IMR-90 (cell line): ENCODE results near the gene TRPC6. TPM values are rescaled to one million over a fixed set of nuclear protein-coding genes. Genes with fewer than 3 reads are reported as not detected.

ENCODE experiments used
- ATAC-seq: fragments of 200-7000 bp; cut with Tn5 transposase; 2 replicates; pipeline ENCODE4 v1.9.1; 2020; ENCODE audit warnings: low read depth, mild to moderate bottlenecking, moderate library complexity
- BruUV-seq: library from RNA; stranded (reverse); fragments of 400-500 nt; replicated peaks from 2 replicates; lab custom pipeline; 2021; lab: Mats Ljungman, UMichigan
- CTCF ChIA-PET: fragments of 300-600 bp; formaldehyde crosslinking; extraction: SDS; loops from one replicate; lab custom pipeline; 2021; ENCODE audit warnings: antibody characterized with exemption; lab: Yijun Ruan, JAX
- POLR2A ChIA-PET: fragments of 300-600 bp; sonication (Branson Sonifier 250); formaldehyde crosslinking; loops from one replicate; lab custom pipeline; 2022; ENCODE audit warnings: antibody characterized with exemption; ENCODE audit not compliant: unreplicated experiment; lab: Charles Lee
- DNase-seq: peaks from one replicate; pipeline ENCODE4 v3.0.0; 2013
- H2AFZ ChIP-seq: replicated peaks from 2 replicates; pipeline ENCODE3; 2013; ENCODE audit warnings: low read length, mild to moderate bottlenecking; ENCODE audit not compliant: poor library complexity
- H2AK5ac ChIP-seq: 2 replicates; pipeline ENCODE4 v1.6.1; 2013; ENCODE audit warnings: low read depth, low read length, inconsistent platforms
- H2AK9ac ChIP-seq: replicated peaks from 2 replicates; pipeline ENCODE3; 2013; ENCODE audit warnings: mild to moderate bottlenecking, low read depth, low read length, moderate library complexity; ENCODE audit not compliant: poor library complexity
- H2BK120ac ChIP-seq: 2 replicates; pipeline ENCODE4 v1.6.1; 2013; ENCODE audit warnings: low read depth, low read length, inconsistent platforms
- H2BK15ac ChIP-seq: 3 replicates; pipeline ENCODE4 v1.6.1; 2013; ENCODE audit warnings: low read depth, low read length, inconsistent platforms
- H2BK20ac ChIP-seq: 2 replicates; pipeline ENCODE4 v1.6.1; 2013; ENCODE audit warnings: low read depth, mild to moderate bottlenecking, inconsistent platforms, low read length, moderate library complexity
- H2BK5ac ChIP-seq: 2 replicates; pipeline ENCODE4 v1.6.1; 2013; ENCODE audit warnings: mild to moderate bottlenecking, low read depth, low read length, inconsistent platforms; ENCODE audit not compliant: poor library complexity, severe bottlenecking
- H3K14ac ChIP-seq: replicated peaks from 2 replicates; pipeline ENCODE4 v1.6.1; 2013; ENCODE audit warnings: low read depth, low read length, inconsistent platforms
- H3K18ac ChIP-seq: 2 replicates; pipeline ENCODE4 v1.6.1; 2013; ENCODE audit warnings: low read depth, low read length, control low read depth
- H3K23ac ChIP-seq: 2 replicates; pipeline ENCODE4 v1.6.1; 2013; ENCODE audit warnings: low read depth, low read length, inconsistent platforms
- H3K27ac ChIP-seq: 2 replicates; pipeline ENCODE4 v1.5.1; 2013; ENCODE audit warnings: mild to moderate bottlenecking, control low read depth, low read length; ENCODE audit not compliant: insufficient read depth
- H3K27me3 ChIP-seq: 2 replicates; pipeline ENCODE4 v1.6.1; 2013; ENCODE audit warnings: low read length; ENCODE audit not compliant: control insufficient read depth, insufficient read depth
- H3K36me3 ChIP-seq: 2 replicates; pipeline ENCODE4 v1.6.1; 2013; ENCODE audit warnings: low read length, mixed read lengths; ENCODE audit not compliant: control insufficient read depth, insufficient read depth
- H3K4ac ChIP-seq: 2 replicates; pipeline ENCODE4 v1.6.1; 2013; ENCODE audit warnings: low read depth, low read length, inconsistent platforms
- H3K4me1 ChIP-seq: 2 replicates; pipeline ENCODE4 v1.6.1; 2013; ENCODE audit warnings: low read length, mixed read lengths; ENCODE audit not compliant: control insufficient read depth, insufficient read depth
- H3K4me2 ChIP-seq: 2 replicates; pipeline ENCODE4 v1.6.1; 2013; ENCODE audit warnings: low read depth, mild to moderate bottlenecking, control low read depth, low read length, moderate library complexity
- H3K4me3 ChIP-seq: 2 replicates; pipeline ENCODE4 v1.5.1; 2013; ENCODE audit warnings: low read depth, mild to moderate bottlenecking, control low read depth, low read length, moderate library complexity; ENCODE audit not compliant: insufficient read depth
- H3K56ac ChIP-seq: 2 replicates; pipeline ENCODE4 v1.6.1; 2013; ENCODE audit warnings: low read length, inconsistent platforms; ENCODE audit not compliant: insufficient read depth; ENCODE audit errors: extremely low read depth
- H3K79me1 ChIP-seq, 2 experiments: 2 replicates each; pipeline ENCODE4 v1.6.1; 2013; ENCODE audit warnings: low read length in 2 of 2, inconsistent platforms in 1 of 2, low read depth in 1 of 2
- H3K9ac ChIP-seq: 2 replicates; pipeline ENCODE4 v1.6.1; 2013; ENCODE audit warnings: low read depth, low read length, control low read depth
- H3K9me1 ChIP-seq: 2 replicates; pipeline ENCODE4 v1.6.1; 2013; ENCODE audit warnings: low read length, inconsistent platforms; ENCODE audit not compliant: insufficient read depth
- H3K9me3 ChIP-seq: 2 replicates; pipeline ENCODE4 v1.6.1; 2013; ENCODE audit warnings: low read length; ENCODE audit not compliant: control insufficient read depth, insufficient read depth
- H4K20me1 ChIP-seq: 2 replicates; pipeline ENCODE4 v1.6.1; 2013; ENCODE audit warnings: low read length, inconsistent platforms; ENCODE audit not compliant: insufficient read depth
- H4K5ac ChIP-seq: 2 replicates; pipeline ENCODE4 v1.6.1; 2013; ENCODE audit warnings: mild to moderate bottlenecking, low read depth, low read length, control low read depth
- H4K8ac ChIP-seq, 2 experiments: 2 replicates each; pipeline ENCODE4 v1.6.1; 2013; ENCODE audit warnings: low read depth in 2 of 2, low read length in 2 of 2, control low read depth in 1 of 2, inconsistent platforms in 1 of 2
- H4K91ac ChIP-seq: 2 replicates; pipeline ENCODE4 v1.6.1; 2013; ENCODE audit warnings: low read depth, low read length, inconsistent platforms; ENCODE audit not compliant: insufficient read depth
- CTCF ChIP-seq: conservative IDR thresholded peaks from 2 replicates; pipeline ENCODE4 v1.5.1; 2012; ENCODE audit warnings: mild to moderate bottlenecking, low read depth, low read length, improper control_type of control experiment
- MXI1 ChIP-seq: IDR thresholded peaks from 2 replicates; pipeline ENCODE4 v1.6.1; 2012; ENCODE audit warnings: low read depth, mild to moderate bottlenecking, low read length, moderate library complexity, borderline replicate concordance
- RAD21 ChIP-seq: IDR thresholded peaks from 2 replicates; pipeline ENCODE4 v1.6.1; 2012; ENCODE audit warnings: low read length, improper control_type of control experiment
- RCOR1 ChIP-seq: IDR thresholded peaks from 2 replicates; pipeline ENCODE4 v1.6.1; 2012; ENCODE audit warnings: mild to moderate bottlenecking, low read length, improper control_type of control experiment; ENCODE audit not compliant: insufficient replicate concordance
- RFX5 ChIP-seq: IDR thresholded peaks from 2 replicates; pipeline ENCODE4 v1.8.0; 2012; ENCODE audit warnings: low read depth, mild to moderate bottlenecking, low read length, moderate library complexity
- SMC3 ChIP-seq: fragments of 150-350 bp; IDR thresholded peaks from 2 replicates; pipeline ENCODE4 v1.6.1; 2016; ENCODE audit warnings: low read depth, mild to moderate bottlenecking, antibody characterized with exemption, low read length, moderate library complexity
- WGBS, 2 experiments: methylation state at CpG; one replicate each; pipeline versions ENCODE4 v1.1.5 to v1.1.7; 2013; ENCODE audit warnings: missing lambda C conversion rate in 2 of 2; ENCODE audit not compliant: insufficient read length in 1 of 2; ENCODE audit errors: extremely low coverage in 2 of 2; 5-methylcytosine and 5-hydroxymethylcytosine counted together
- dilution Hi-C: fragments of 300-500 bp; cut with HindIII; formaldehyde crosslinking; loops from one replicate; pipeline ENCODE4 v1.14.3; 2018; ENCODE audit warnings: low sequenced_read_pairs; ENCODE audit not compliant: unreplicated experiment
- in situ Hi-C: fragments of 300-500 bp; cut with MboI; formaldehyde crosslinking; loops from 3 replicates; pipeline ENCODE4 v1.14.3; 2019; ENCODE audit warnings: low sequenced_read_pairs, inconsistent platforms, mixed read lengths
- intact Hi-C: fragments of 100-400 bp; cut with micrococcal nuclease; formaldehyde crosslinking; loops from 2 replicates; pipeline ENCODE4 v1.10.0; 2022
- polyA plus RNA-seq, 3 experiments: library from polyadenylated mRNA; depleted of rRNA; stranded (reverse); fragments of >200 nt; gene quantifications; 2 replicates each; pipeline ENCODE4 v1.2.3, GENCODE V29; 2012; ENCODE audit warnings: low replicate concordance in 1 of 3
- total RNA-seq: library from RNA; depleted of rRNA; stranded (reverse); fragments of >200 nt; gene quantifications from 2 replicates; pipeline ENCODE4 v1.2.3, GENCODE V29; 2012

Gene TRPC6
- total and polyA plus RNA-seq, 2 of the 4 experiments (the other 2 are of a cell fraction): 0.99 to 2.3 TPM

GRCh38 chr11:101436511-101437142 lies 147.2 kb downstream of the TRPC6 start:
- H2BK20ac ChIP-seq: no peak overlapping the region
- no peak overlapping the region for H3K4me3 ChIP-seq
- ChIA-PET CTCF (interaction anchor here (0.7 to 1.2 kb wide), 3 partner anchors 24 to 48 kb away, joined by 3 to 8 read pairs (median 5); no protein-coding TSS in a partner anchor), POLR2A (no interaction called here)
- H4K5ac ChIP-seq: no peak overlapping the region
- DNase-seq: peak; percentile 49
- no peak overlapping the region for H3K56ac ChIP-seq
- H2BK120ac ChIP-seq: no peak overlapping the region
- peak; percentile 55 for TF ChIP-seq RAD21
- peak; percentile 44; the same call in 1 of the 2 replicates for TF ChIP-seq SMC3
- peak; percentile 63 for TF ChIP-seq CTCF
- TF ChIP-seq MXI1: no peak
- no peak for TF ChIP-seq RFX5
- no peak for TF ChIP-seq RCOR1
- no peaks in the 10 kb centered on the region for H3K9me3 ChIP-seq
- no peaks in the 10 kb centered on the region for H4K20me1 ChIP-seq
- H2BK15ac ChIP-seq: no peak overlapping the region
- H3K27ac ChIP-seq: no peak overlapping the region
- dilution Hi-C loops: no loop called here
- H2AK5ac ChIP-seq: no peak overlapping the region
- no CpG with 5 or more reads among the region's 3 CpGs for WGBS, 2 experiments
- H4K91ac ChIP-seq: no peak overlapping the region
- no peak overlapping the region for H2AK9ac ChIP-seq
- in situ Hi-C loops: loop anchor here (25.0 kb wide), 1 partner anchor 1051 kb away; no protein-coding TSS in a partner anchor
- H3K9ac ChIP-seq: no peak overlapping the region
- H4K8ac ChIP-seq: no peak overlapping the region
- no peak overlapping the region for H3K4me2 ChIP-seq
- H3K27me3 ChIP-seq: no peaks in the 10 kb centered on the region
- no peaks in the 10 kb centered on the region for H3K36me3 ChIP-seq
- H3K9me1 ChIP-seq: peaks cover 8% of the 10 kb centered on the region
- no peak overlapping the region for H2AFZ ChIP-seq
- no peaks in the 10 kb centered on the region for H3K79me1 ChIP-seq
- H3K4ac ChIP-seq: no peak overlapping the region
- peak; percentile 68 for ATAC-seq
- no peak overlapping the region for H2BK5ac ChIP-seq
- peaks cover 2% of the 10 kb centered on the region for H3K4me1 ChIP-seq
- H3K18ac ChIP-seq: no peak overlapping the region
- intact Hi-C loops: loop anchor here (1.0 kb wide), 2 partner anchors 46 to 456 kb away; no protein-coding TSS in a partner anchor
- no peak overlapping the region for H3K14ac ChIP-seq
- H3K23ac ChIP-seq: no peak overlapping the region
- BruUV-seq: no TSS peak
